H1 (cell line): Measurements from ENCODE around the gene BCAS3. TPM values are rescaled to one million over a fixed set of nuclear protein-coding genes. Genes with fewer than 3 reads are reported as not detected.

ENCODE experiments used
- NRF1 ChIP-seq: IDR thresholded peaks from 2 replicates; pipeline ENCODE4 v1.6.1; 2011; ENCODE audit warnings: mild to moderate bottlenecking, low read depth, low read length, improper control_type of control experiment
- SUZ12 ChIP-seq: fragments of 200-600 bp; sonication (generic); IDR thresholded peaks from 2 replicates; pipeline ENCODE4 v1.6.1; 2012; ENCODE audit warnings: mild to moderate bottlenecking, inconsistent platforms, low read length, moderate library complexity, mixed read lengths
- TCF12 ChIP-seq: IDR thresholded peaks from 2 replicates; pipeline ENCODE4 v1.6.1; 2011; ENCODE audit warnings: low read depth, mild to moderate bottlenecking, low read length
- polyA plus RNA-seq, 7 experiments: library from polyadenylated mRNA; depleted of rRNA in 3 of 7; stranded (reverse) in 5 of 7; unstranded in 2 of 7; fragments of >200 nt in 5 of 7; fragments of 200-250 nt in 2 of 7; gene quantifications; 1 replicate in 5 of 7; 2 replicates in 1 of 7; 4 replicates in 1 of 7; pipeline versions ENCODE4 v1.2.1 to v1.2.3, GENCODE V29; 2011 to 2013; ENCODE audit warnings: missing spikeins in 2 of 7, mixed read lengths in 2 of 7
- total RNA-seq: library from RNA; stranded (reverse); fragmentation: NEBNext Ultra II Directional; extraction: Animal tissue kit (Norgen Biotek cat#: 25700); gene quantifications from 2 replicates; pipeline ENCODE4 v1.2.1, GENCODE V29; 2021

BCAS3 gene
- total and polyA plus RNA-seq, 2 of the 8 experiments (the other 6 are each of a cell fraction or from before 2014, with no cell fraction given), result 9.9 to 13.3 TPM

DNA sequence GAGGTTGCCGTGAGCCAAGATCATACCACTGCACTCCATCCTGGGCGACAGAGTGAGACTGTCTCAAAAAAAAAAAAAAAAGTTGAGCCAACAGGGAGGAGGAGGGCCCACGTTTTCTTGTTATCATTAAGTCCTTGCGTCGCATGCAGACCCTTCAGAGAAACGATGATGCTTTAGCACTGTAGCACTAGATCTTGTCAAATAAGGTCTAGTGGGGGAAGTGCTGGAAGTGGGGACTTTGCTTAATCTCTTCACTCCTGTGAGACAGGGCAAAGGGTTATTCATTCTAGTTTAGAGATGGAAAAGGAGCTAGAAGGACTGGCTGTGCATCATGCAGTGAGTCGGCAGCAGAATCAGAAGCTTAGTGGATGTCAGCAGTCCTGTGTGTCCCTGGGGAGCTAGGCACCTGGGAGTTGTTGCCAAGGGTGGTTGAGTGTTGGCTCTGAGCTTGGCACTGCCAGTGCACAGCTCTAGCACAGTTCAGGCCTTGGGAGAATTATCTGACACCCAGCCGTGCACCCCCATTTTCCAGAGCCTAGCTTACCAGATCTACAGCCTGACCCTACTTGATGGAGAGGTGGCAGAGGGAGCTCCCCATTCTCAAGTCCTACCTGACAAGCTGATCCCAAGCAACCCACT is 688.5 kb downstream of the BCAS3 start (continued):
- no peak for TF ChIP-seq SUZ12
- TF ChIP-seq NRF1, result no peak
- no peak for TF ChIP-seq TCF12
